ENCODE measurements around the gene RILPL1. TPM values are rescaled to one million over a fixed set of nuclear protein-coding genes. Genes with fewer than 3 reads are reported as not detected.

RILPL1 gene
- total and polyA plus RNA-seq, 5 donors from 2014 or later: 0.13 to 6.6 (median 0.32) TPM

DNA sequence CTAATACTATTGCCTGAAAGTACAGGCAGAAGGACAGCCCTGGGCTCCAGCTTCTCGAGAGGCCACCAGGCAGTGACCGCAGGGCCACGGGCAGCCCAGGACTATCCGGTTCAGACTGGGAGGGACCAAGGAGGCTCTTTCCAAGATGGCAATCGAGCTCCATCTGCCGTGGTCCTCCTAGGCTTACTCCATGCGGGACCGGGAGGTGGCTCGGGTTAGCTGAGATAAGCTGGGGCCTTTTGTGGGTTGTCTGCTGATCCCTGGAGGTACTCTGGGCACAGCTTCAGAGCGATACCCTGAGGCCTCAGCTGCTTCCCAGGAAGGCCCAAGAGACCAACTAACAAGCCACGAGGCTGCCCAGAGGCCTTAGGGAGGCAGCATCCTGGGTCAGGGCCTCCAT, 42.5 kb downstream of the RILPL1 start:
- H3K9me3 Mint-ChIP-seq: peaks cover 0 to 2% (median 0%) of the 10 kb centered on the region in 7 donors
- Histone ChIP-seq H3K36me3 (ENCODE audit: control insufficient read depth, insufficient read depth, low read length) (no peaks in the 10 kb centered on the region), H3K4me3 (ENCODE audit: low read depth, low read length) (no peak overlapping the region), H3K27me3 (ENCODE audit: control insufficient read depth, insufficient read depth, low read length) (no peaks in the 10 kb centered on the region), H3K27ac (ENCODE audit: insufficient read depth, low read length, poor library complexity, severe bottlenecking) (no peak overlapping the region), H3K9me3 (ENCODE audit: control insufficient read depth in 2 of 2, low read length in 2 of 2) (no peaks in the 10 kb centered on the region), H3K4me1 (ENCODE audit: control insufficient read depth, insufficient read depth, low read length, poor library complexity, severe bottlenecking) (no peaks in the 10 kb centered on the region)
- DNase-seq (no peak), ATAC-seq (ENCODE audit: low read depth in 2 of 2) (no peak)
- no peak overlapping the region for H3K4me3 Mint-ChIP-seq
- peaks cover 0 to 3% (median 1%) of the 10 kb centered on the region in 4 donors for H3K4me1 Mint-ChIP-seq
- H3K27ac Mint-ChIP-seq: no peak overlapping the region
- no peaks in the 10 kb centered on the region for H3K27me3 Mint-ChIP-seq
- peaks cover 5% of the 10 kb centered on the region for H3K36me3 Mint-ChIP-seq

GRCh38 chr12:123490089-123490488, 43.4 kb downstream of the RILPL1 start:
- Histone ChIP-seq H3K4me1 (ENCODE audit: control insufficient read depth, insufficient read depth, low read length, poor library complexity, severe bottlenecking) (no peaks in the 10 kb centered on the region), H3K27ac (ENCODE audit: insufficient read depth, low read length, poor library complexity, severe bottlenecking) (no peak overlapping the region), H3K36me3 (ENCODE audit: control insufficient read depth, insufficient read depth, low read length) (no peaks in the 10 kb centered on the region), H3K27me3 (ENCODE audit: control insufficient read depth, insufficient read depth, low read length) (no peaks in the 10 kb centered on the region), H3K9me3 (ENCODE audit: control insufficient read depth in 2 of 2, low read length in 2 of 2) (no peaks in the 10 kb centered on the region), H3K4me3 (ENCODE audit: low read depth, low read length) (no peak overlapping the region)
- DNase-seq (no peak), ATAC-seq (ENCODE audit: low read depth in 2 of 2) (no peak)
- peaks cover 0 to 2% (median 0%) of the 10 kb centered on the region in 7 donors for H3K9me3 Mint-ChIP-seq
- no peak overlapping the region for H3K4me3 Mint-ChIP-seq
- H3K27ac Mint-ChIP-seq: no peak overlapping the region
- peaks cover 0 to 7% (median 2%) of the 10 kb centered on the region in 4 donors for H3K4me1 Mint-ChIP-seq
- H3K36me3 Mint-ChIP-seq: peaks cover 5% of the 10 kb centered on the region
- H3K27me3 Mint-ChIP-seq: no peaks in the 10 kb centered on the region

GRCh38 chr12:123489580-123489979, 43.9 kb downstream of the RILPL1 start:
- no peak for DNase-seq
- Histone ChIP-seq H3K9me3 (ENCODE audit: control insufficient read depth in 2 of 2, low read length in 2 of 2) (no peaks in the 10 kb centered on the region), H3K4me3 (ENCODE audit: low read depth, low read length) (no peak overlapping the region), H3K4me1 (ENCODE audit: control insufficient read depth, insufficient read depth, low read length, poor library complexity, severe bottlenecking) (peaks cover 3% of the 10 kb centered on the region), H3K36me3 (ENCODE audit: control insufficient read depth, insufficient read depth, low read length) (no peaks in the 10 kb centered on the region), H3K27ac (ENCODE audit: insufficient read depth, low read length, poor library complexity, severe bottlenecking) (no peak overlapping the region), H3K27me3 (ENCODE audit: control insufficient read depth, insufficient read depth, low read length) (no peaks in the 10 kb centered on the region)
- Mint-ChIP-seq H3K36me3 (peaks cover 5% of the 10 kb centered on the region), H3K27ac (no peak overlapping the region), H3K4me3 (no peak overlapping the region), H3K9me3 (peaks cover 0 to 2% (median 0%) of the 10 kb centered on the region in 7 donors), H3K27me3 (no peaks in the 10 kb centered on the region), H3K4me1 (peaks cover 2 to 12% (median 7%) of the 10 kb centered on the region in 4 donors)
- no peak for ATAC-seq (ENCODE audit: low read depth in 2 of 2)

DNA sequence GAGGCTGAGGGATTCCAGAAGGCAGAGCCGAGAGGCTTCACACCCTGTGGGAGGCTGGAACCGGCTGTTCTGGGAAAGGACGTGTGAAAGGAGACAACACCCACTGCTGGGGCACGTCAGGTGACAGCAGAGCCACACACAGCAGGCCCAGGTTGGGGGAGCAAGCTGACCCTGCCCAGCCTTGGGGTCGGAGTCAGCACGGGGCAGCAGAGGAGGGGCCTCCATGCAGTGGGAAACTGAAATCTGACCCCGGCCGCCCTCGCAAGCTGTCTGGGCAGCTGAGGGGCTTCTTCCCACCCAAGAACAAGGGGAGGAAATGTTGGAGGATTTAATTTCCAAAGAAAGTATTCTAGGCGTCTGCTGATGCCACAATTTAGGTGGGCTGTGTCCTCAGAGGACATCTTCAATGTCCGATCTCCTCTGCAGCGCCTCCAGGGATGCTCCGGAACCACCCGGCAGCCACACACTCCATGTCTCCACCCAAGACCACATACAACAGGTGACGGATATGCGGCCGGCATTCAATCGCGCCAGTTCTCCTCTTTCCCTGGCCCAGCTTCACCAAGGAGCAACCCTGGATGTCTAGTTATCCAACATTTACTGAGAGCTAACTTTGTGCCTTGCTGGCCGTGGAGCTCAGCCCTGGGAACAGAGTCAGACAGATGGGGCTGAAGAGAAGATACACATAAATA, 44.8 kb downstream of the RILPL1 start:
- no peaks in the 10 kb centered on the region for H3K27me3 Mint-ChIP-seq
- no peak for DNase-seq
- no peak for ATAC-seq (ENCODE audit: low read depth in 2 of 2)

GRCh38 chr12:123487428-123487827, 46.1 kb downstream of the RILPL1 start:
- Mint-ChIP-seq H3K4me3 (no peak overlapping the region), H3K4me1 (peaks cover 9 to 30% (median 14%) of the 10 kb centered on the region in 4 donors), H3K27ac (peak overlapping the region in 2 of 3 donors; percentile 15 to 47), H3K27me3 (no peaks in the 10 kb centered on the region), H3K9me3 (no peaks in the 10 kb centered on the region), H3K36me3 (peaks cover 4% of the 10 kb centered on the region)
- H3K27ac ChIP-seq (ENCODE audit: insufficient read depth, low read length, poor library complexity, severe bottlenecking): no peak overlapping the region
- H3K4me3 ChIP-seq (ENCODE audit: low read depth, low read length): no peak overlapping the region
- no peaks in the 10 kb centered on the region for H3K27me3 ChIP-seq (ENCODE audit: control insufficient read depth, insufficient read depth, low read length)
- H3K4me1 ChIP-seq (ENCODE audit: control insufficient read depth, insufficient read depth, low read length, poor library complexity, severe bottlenecking): peaks cover 15% of the 10 kb centered on the region
- no peaks in the 10 kb centered on the region for H3K36me3 ChIP-seq (ENCODE audit: control insufficient read depth, insufficient read depth, low read length)
- ATAC-seq (ENCODE audit: low read depth in 2 of 2) (no peak), DNase-seq (no peak)
- H3K9me3 ChIP-seq (ENCODE audit: control insufficient read depth in 2 of 2, low read length in 2 of 2): no peaks in the 10 kb centered on the region

More for the DNA sequence above, 44.8 kb downstream of the RILPL1 start:
- Mint-ChIP-seq H3K4me3 (no peak overlapping the region), H3K27ac (peak overlapping the region in 1 of 3 donors; percentile 47), H3K36me3 (peaks cover 5% of the 10 kb centered on the region), H3K4me1 (peaks cover 9 to 21% (median 12%) of the 10 kb centered on the region in 4 donors), H3K9me3 (no peaks in the 10 kb centered on the region)
- Histone ChIP-seq H3K36me3 (ENCODE audit: control insufficient read depth, insufficient read depth, low read length) (no peaks in the 10 kb centered on the region), H3K27ac (ENCODE audit: insufficient read depth, low read length, poor library complexity, severe bottlenecking) (no peak overlapping the region), H3K4me1 (ENCODE audit: control insufficient read depth, insufficient read depth, low read length, poor library complexity, severe bottlenecking) (peaks cover 12% of the 10 kb centered on the region), H3K27me3 (ENCODE audit: control insufficient read depth, insufficient read depth, low read length) (no peaks in the 10 kb centered on the region), H3K9me3 (ENCODE audit: control insufficient read depth in 2 of 2, low read length in 2 of 2) (no peaks in the 10 kb centered on the region), H3K4me3 (ENCODE audit: low read depth, low read length) (no peak overlapping the region)

- Histone ChIP-seq H3K27me3 (ENCODE audit: control insufficient read depth, insufficient read depth, low read length) (no peaks in the 10 kb centered on the region), H3K9me3 (ENCODE audit: control insufficient read depth in 2 of 2, low read length in 2 of 2) (no peaks in the 10 kb centered on the region), H3K4me1 (ENCODE audit: control insufficient read depth, insufficient read depth, low read length, poor library complexity, severe bottlenecking) (peaks cover 15% of the 10 kb centered on the region), H3K4me3 (ENCODE audit: low read depth, low read length) (no peak overlapping the region), H3K27ac (ENCODE audit: insufficient read depth, low read length, poor library complexity, severe bottlenecking) (no peak overlapping the region), H3K36me3 (ENCODE audit: control insufficient read depth, insufficient read depth, low read length) (no peaks in the 10 kb centered on the region)
- DNase-seq (no peak), ATAC-seq (ENCODE audit: low read depth in 2 of 2) (no peak)
- no peaks in the 10 kb centered on the region for H3K9me3 Mint-ChIP-seq
- H3K4me3 Mint-ChIP-seq: peak overlapping the region in 1 of 4 donors; percentile 38
- peaks cover 9 to 35% (median 14%) of the 10 kb centered on the region in 4 donors for H3K4me1 Mint-ChIP-seq
- H3K27ac Mint-ChIP-seq: peak overlapping the region in 2 of 3 donors; percentile 60 to 78
- H3K27me3 Mint-ChIP-seq: no peaks in the 10 kb centered on the region
- no peaks in the 10 kb centered on the region for H3K36me3 Mint-ChIP-seq
Measured at GRCh38 chr12:123485756-123486155, 47.8 kb downstream of the RILPL1 start.

DNA sequence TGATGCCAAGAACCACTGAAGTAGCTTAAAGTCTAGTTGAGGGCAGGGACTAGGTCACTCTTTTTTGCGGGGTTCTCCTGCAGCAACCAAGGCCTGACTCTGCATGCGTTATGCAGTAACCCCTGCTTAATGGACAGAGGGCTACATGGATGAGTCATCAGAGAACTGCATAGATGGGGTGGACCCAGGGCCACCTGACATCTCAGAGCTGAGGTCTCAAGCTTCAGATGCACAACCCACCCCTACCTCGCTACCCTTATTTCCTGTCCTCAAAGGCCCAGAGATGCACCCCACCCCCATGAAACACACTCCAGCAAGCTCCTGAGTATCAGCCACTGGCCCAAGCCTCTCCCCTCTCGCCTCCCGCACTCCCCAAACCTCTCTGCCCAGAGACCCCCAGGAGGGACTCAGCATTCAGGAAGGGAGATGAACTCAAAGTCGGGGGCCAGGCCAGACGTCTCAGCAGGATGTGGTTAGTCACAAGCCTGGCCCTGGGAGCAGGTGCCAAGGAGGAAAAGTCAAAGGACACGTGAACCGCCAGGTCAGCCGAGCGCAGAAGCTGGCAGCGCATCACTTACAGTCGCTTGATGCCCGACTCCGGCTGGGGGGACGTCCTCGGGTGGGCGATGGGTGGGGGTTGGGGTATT, 49.8 kb downstream of the RILPL1 start:
- peak overlapping the region in 2 of 3 donors; percentile 88 to 92 for H3K27ac Mint-ChIP-seq
- Histone ChIP-seq H3K27me3 (ENCODE audit: control insufficient read depth, insufficient read depth, low read length) (no peaks in the 10 kb centered on the region), H3K4me3 (ENCODE audit: low read depth, low read length) (no peak overlapping the region), H3K36me3 (ENCODE audit: control insufficient read depth, insufficient read depth, low read length) (no peaks in the 10 kb centered on the region), H3K9me3 (ENCODE audit: control insufficient read depth in 2 of 2, low read length in 2 of 2) (no peaks in the 10 kb centered on the region), H3K27ac (ENCODE audit: insufficient read depth, low read length, poor library complexity, severe bottlenecking) (no peak overlapping the region), H3K4me1 (ENCODE audit: control insufficient read depth, insufficient read depth, low read length, poor library complexity, severe bottlenecking) (peaks cover 15% of the 10 kb centered on the region)
- peak; percentile 49 to 57 for ATAC-seq (ENCODE audit: low read depth in 2 of 2)
- no peaks in the 10 kb centered on the region for H3K36me3 Mint-ChIP-seq
- peak overlapping the region in 3 of 4 donors; percentile 47 to 72 (median 66) for H3K4me3 Mint-ChIP-seq
- H3K27me3 Mint-ChIP-seq: no peaks in the 10 kb centered on the region
- H3K9me3 Mint-ChIP-seq: no peaks in the 10 kb centered on the region
- peaks cover 9 to 46% (median 18%) of the 10 kb centered on the region in 4 donors for H3K4me1 Mint-ChIP-seq
- peak in 2 of 3 donors; percentile 10 to 45 for DNase-seq
